Dermis microvascular lymphatic vessel endothelial cell (primary cell): ENCODE results near the gene CPEB1. TPM values are rescaled to one million over a fixed set of nuclear protein-coding genes. Genes with fewer than 3 reads are reported as not detected.

ENCODE experiments used
- DNase-seq, 2 donors: peaks; one replicate each; pipeline versions ENCODE4 v3.0.0 to v3.0.0-alpha.2; 2010; ENCODE audit warnings: low read depth in 2 of 2
- total RNA-seq: library from RNA; depleted of rRNA; stranded (reverse); fragments of >200 nt; gene quantifications from 2 replicates; pipeline ENCODE4 v1.2.1, GENCODE V29; 2014

Gene CPEB1
- total RNA-seq = not detected in 2 replicates

GRCh38 chr15:82647045-82647834 lies at the start of gene CPEB1:
Gene CPEB1 (minus strand): TSS chr15:82647363. CDS start chr15:82628459, 18,904 bp downstream.
- peak in 1 of 2 donors; percentile 13 for DNase-seq

GRCh38 chr15:82692171-82692570 lies 45.0 kb upstream of the CPEB1 start:
- no peak for DNase-seq

GRCh38 chr15:82689147-82689546 lies 42.0 kb upstream of the CPEB1 start:
- no peak for DNase-seq

- DNase-seq = no peak
These were observed 41.5 kb upstream of the CPEB1 start for GRCh38 chr15:82688691-82689090.

GRCh38 chr15:82681371-82681770 lies 34.2 kb upstream of the CPEB1 start:
- no peak for DNase-seq

GRCh38 chr15:82680200-82681102 lies 33.3 kb upstream of the CPEB1 start:
- DNase-seq = no peak

GRCh38 chr15:82679626-82680199 lies 32.5 kb upstream of the CPEB1 start:
- no peak for DNase-seq

- DNase-seq = no peak
These were observed 30.7 kb upstream of the CPEB1 start for GRCh38 chr15:82677720-82678323.

GRCh38 chr15:82674873-82675272 lies 27.7 kb upstream of the CPEB1 start:
- DNase-seq = no peak

GRCh38 chr15:82670699-82671098 lies 23.5 kb upstream of the CPEB1 start:
- no peak for DNase-seq

- DNase-seq = no peak
These were observed 19.4 kb upstream of the CPEB1 start for GRCh38 chr15:82666606-82667005.

- no peak for DNase-seq
These were observed 16.9 kb upstream of the CPEB1 start for GRCh38 chr15:82664021-82664420.

GRCh38 chr15:82663186-82663600 lies 16.0 kb upstream of the CPEB1 start:
- DNase-seq = peak; percentile 25 to 56

- no peak for DNase-seq
These were observed 15.5 kb upstream of the CPEB1 start for GRCh38 chr15:82662641-82663040.

- no peak for DNase-seq
These were observed 13.2 kb upstream of the CPEB1 start for GRCh38 chr15:82660378-82660777.

GRCh38 chr15:82656641-82657266 lies 9.6 kb upstream of the CPEB1 start:
- no peak for DNase-seq

GRCh38 chr15:82655606-82656005 lies 8.4 kb upstream of the CPEB1 start:
- no peak for DNase-seq

- no peak for DNase-seq
These were observed 6.5 kb upstream of the CPEB1 start for GRCh38 chr15:82653483-82654168.

- DNase-seq = no peak
These were observed 4.5 kb upstream of the CPEB1 start for GRCh38 chr15:82651708-82652107.

GRCh38 chr15:82650046-82650670 lies 3.0 kb upstream of the CPEB1 start:
- DNase-seq = no peak
